CD14-positive monocyte (primary cell): ENCODE results near the gene NID1. TPM values are rescaled to one million over a fixed set of nuclear protein-coding genes. Genes with fewer than 3 reads are reported as not detected.

Experiments
- DNase-seq, 3 donors: peaks; one replicate each; pipeline ENCODE4 v3.0.0-alpha.2; 2011 to 2022
- H2AFZ ChIP-seq: 2 replicates; pipeline ENCODE4 v1.6.0; 2012; ENCODE audit warnings: mild to moderate bottlenecking, low read depth, low read length, inconsistent platforms; ENCODE audit not compliant: insufficient read depth, poor library complexity, severe bottlenecking
- H3K27ac ChIP-seq, 2 donors: 1 replicate in 1 of 2; 2 replicates in 1 of 2; pipeline ENCODE4 v1.5.1; 2012 to 2013; ENCODE audit warnings: low read length in 2 of 2, control low read depth in 1 of 2, inconsistent platforms in 1 of 2, low read depth in 1 of 2, mild to moderate bottlenecking in 1 of 2
- H3K27me3 ChIP-seq, 2 donors: one replicate each; pipeline versions ENCODE4 v1.6.0 to v1.6.1; 2011 to 2013; ENCODE audit warnings: low read length in 2 of 2; ENCODE audit not compliant: control insufficient read depth in 2 of 2, insufficient read depth in 2 of 2
- H3K36me3 ChIP-seq, 2 donors: replicated peaks in 1 of 2; 1 replicate in 1 of 2; 2 replicates in 1 of 2; pipeline versions ENCODE4 v1.5.1 to v1.6.1; 2012 to 2013; ENCODE audit warnings: low read length in 2 of 2, control low read depth in 1 of 2, inconsistent platforms in 1 of 2, mild to moderate bottlenecking in 1 of 2; ENCODE audit not compliant: insufficient read depth in 2 of 2, control insufficient read depth in 1 of 2
- H3K4me1 ChIP-seq, 2 donors: 1 replicate in 1 of 2; 2 replicates in 1 of 2; pipeline versions ENCODE4 v1.5.1 to v1.6.1; 2012 to 2013; ENCODE audit warnings: low read length in 2 of 2, control low read depth in 1 of 2, inconsistent platforms in 1 of 2, mild to moderate bottlenecking in 1 of 2, moderate library complexity in 1 of 2; ENCODE audit not compliant: insufficient read depth in 2 of 2, control insufficient read depth in 1 of 2
- H3K4me2 ChIP-seq: replicated peaks from 2 replicates; pipeline ENCODE3; 2012; ENCODE audit warnings: low read length, moderate library complexity, mild to moderate bottlenecking; ENCODE audit not compliant: poor library complexity, severe bottlenecking; ENCODE audit errors: extremely low read depth
- H3K4me3 ChIP-seq, 3 experiments: fragments of 200-600 bp in 1 of 3; sonication (generic) in 1 of 3; replicated peaks in 1 of 3; 1 replicate in 2 of 3; 2 replicates in 1 of 3; pipeline ENCODE4 v1.5.1; 2011 to 2013; ENCODE audit warnings: low read length in 3 of 3, mild to moderate bottlenecking in 3 of 3, control low read depth in 2 of 3, low read depth in 2 of 3, inconsistent platforms in 1 of 3, moderate library complexity in 1 of 3
- H3K79me2 ChIP-seq: 2 replicates; pipeline ENCODE4 v1.6.0; 2012; ENCODE audit warnings: mild to moderate bottlenecking, control low read depth, inconsistent platforms, low read length, moderate library complexity; ENCODE audit not compliant: insufficient read depth
- H3K9ac ChIP-seq: 2 replicates; pipeline ENCODE4 v1.6.0; 2017; ENCODE audit warnings: low read length, mild to moderate bottlenecking; ENCODE audit not compliant: insufficient read depth, poor library complexity, severe bottlenecking
- H3K9me3 ChIP-seq, 2 donors: replicated peaks in 1 of 2; 1 replicate in 1 of 2; 2 replicates in 1 of 2; pipeline versions ENCODE4 v1.5.1 to v1.6.1; 2012 to 2013; ENCODE audit warnings: low read length in 2 of 2, control low read depth in 1 of 2; ENCODE audit not compliant: control insufficient read depth in 1 of 2, insufficient read depth in 1 of 2
- H4K20me1 ChIP-seq: 2 replicates; pipeline ENCODE4 v1.6.0; 2012; ENCODE audit warnings: mild to moderate bottlenecking, low read length, control low read depth, moderate library complexity; ENCODE audit not compliant: insufficient read depth
- H3K27ac Mint-ChIP-seq, 7 donors: one replicate each; pipeline ENCODE4 v1.8.0; 2020; ENCODE audit warnings: mild to moderate bottlenecking in 7 of 7, mixed read lengths in 7 of 7, moderate library complexity in 6 of 7, inconsistent platforms in 2 of 7
- H3K27me3 Mint-ChIP-seq, 3 donors: one replicate each; pipeline ENCODE4 v1.8.0; 2021 to 2022; ENCODE audit warnings: low read depth in 3 of 3, mild to moderate bottlenecking in 3 of 3, mixed read lengths in 3 of 3, moderate library complexity in 3 of 3, inconsistent platforms in 1 of 3
- H3K36me3 Mint-ChIP-seq, 2 donors: one replicate each; pipeline ENCODE4 v1.8.0; 2020; ENCODE audit warnings: mixed read lengths in 2 of 2, inconsistent platforms in 1 of 2, mild to moderate bottlenecking in 1 of 2
- H3K4me1 Mint-ChIP-seq: one replicate; pipeline ENCODE4 v1.8.0; 2020; ENCODE audit warnings: mild to moderate bottlenecking, mixed read lengths
- H3K4me3 Mint-ChIP-seq, 2 donors: one replicate each; pipeline ENCODE4 v1.8.0; 2020; ENCODE audit warnings: mild to moderate bottlenecking in 2 of 2, mixed read lengths in 2 of 2, moderate library complexity in 1 of 2
- H3K9me3 Mint-ChIP-seq, 7 donors: one replicate each; pipeline ENCODE4 v1.8.0; 2020 to 2022; ENCODE audit warnings: mixed read lengths in 7 of 7, mild to moderate bottlenecking in 6 of 7, moderate library complexity in 6 of 7, inconsistent platforms in 2 of 7
- CTCF ChIP-seq: fragments of 200-600 bp; IDR thresholded peaks from one replicate; pipeline ENCODE4 v1.8.0; 2022; ENCODE audit warnings: antibody characterized with exemption, mild to moderate bottlenecking
- WGBS: methylation state at CpG from one replicate; pipeline ENCODE4 v1.1.5; 2013; ENCODE audit warnings: missing lambda C conversion rate; ENCODE audit not compliant: insufficient coverage; 5-methylcytosine and 5-hydroxymethylcytosine counted together
- intact Hi-C, 2 donors: fragments of 100-400 bp; cut with micrococcal nuclease; formaldehyde crosslinking; loops; one replicate each; pipeline versions ENCODE4 v1.15.0 to v1.15.1; 2023
- polyA plus RNA-seq, 3 donors: library from polyadenylated mRNA; depleted of rRNA in 1 of 3; unstranded in 2 of 3; stranded (reverse) in 1 of 3; fragments of 300-500 nt in 2 of 3; fragments of >200 nt in 1 of 3; fragmentation: Illumina TruSeq in 2 of 3; gene quantifications; 1 replicate in 2 of 3; 2 replicates in 1 of 3; pipeline ENCODE4 v1.2.3, GENCODE V29; 2012 to 2021

NID1 gene
- polyA plus RNA-seq, 3 donors = 6.8 to 19.7 (median 14.4) TPM

GRCh38 chr1:236057546-236057945 lies 7.3 kb downstream of the NID1 start:
- H3K27ac ChIP-seq = no peak overlapping the region
- Mint-ChIP-seq H3K27ac (peak overlapping the region in 1 of 7 donors; percentile 33), H3K36me3 (peaks cover 7 to 12% of the 10 kb centered on the region in 2 donors), H3K27me3 (peaks cover 7 to 16% (median 14%) of the 10 kb centered on the region in 3 donors), H3K9me3 (peaks cover 0 to 3% (median 0%) of the 10 kb centered on the region in 7 donors), H3K4me3 (no peak overlapping the region), H3K4me1 (peaks cover 14% of the 10 kb centered on the region)
- no CpG with 5 or more reads among the region's 5 CpGs for WGBS
- H3K4me1 ChIP-seq = peaks cover 7 to 11% of the 10 kb centered on the region in 2 donors
- H2AFZ ChIP-seq = no peak overlapping the region
- H4K20me1 ChIP-seq = no peaks in the 10 kb centered on the region
- H3K79me2 ChIP-seq = no peaks in the 10 kb centered on the region
- intact Hi-C loops = no loop called here
- no peak overlapping the region for H3K9ac ChIP-seq
- no peak overlapping the region for H3K4me2 ChIP-seq
- H3K9me3 ChIP-seq = no peaks in the 10 kb centered on the region
- no peak for DNase-seq
- no peak overlapping the region for H3K4me3 ChIP-seq
- H3K27me3 ChIP-seq = peaks cover 0 to 3% of the 10 kb centered on the region in 2 donors
- H3K36me3 ChIP-seq = no peaks in the 10 kb centered on the region
- TF ChIP-seq CTCF = no peak

GRCh38 chr1:236052232-236052993 lies 12.5 kb downstream of the NID1 start:
- no peak overlapping the region for H3K4me2 ChIP-seq
- H3K27me3 Mint-ChIP-seq = peaks cover 1 to 6% (median 2%) of the 10 kb centered on the region in 3 donors
- peak overlapping the region in 1 of 2 donors; percentile 61 for H3K4me3 Mint-ChIP-seq
- no peak overlapping the region for H3K9ac ChIP-seq
- H3K4me3 ChIP-seq = no peak overlapping the region
- H3K27me3 ChIP-seq = no peaks in the 10 kb centered on the region
- H4K20me1 ChIP-seq = no peaks in the 10 kb centered on the region
- intact Hi-C loops = no loop called here
- peaks cover 7 to 9% of the 10 kb centered on the region in 2 donors for H3K4me1 ChIP-seq
- H3K36me3 ChIP-seq = peaks cover 2 to 5% of the 10 kb centered on the region in 2 donors
- TF ChIP-seq CTCF = no peak
- WGBS = 19% methylated on average over 4 of the region's 12 CpGs
- no peak overlapping the region for H3K27ac Mint-ChIP-seq
- peaks cover 0 to 3% of the 10 kb centered on the region in 2 donors for H3K36me3 Mint-ChIP-seq
- H3K4me1 Mint-ChIP-seq = peaks cover 12% of the 10 kb centered on the region
- H3K27ac ChIP-seq = no peak overlapping the region
- peak in 2 of 3 donors; percentile 28 to 45 for DNase-seq
- H3K79me2 ChIP-seq = no peaks in the 10 kb centered on the region
- H3K9me3 Mint-ChIP-seq = peaks cover 0 to 3% (median 2%) of the 10 kb centered on the region in 7 donors
- H2AFZ ChIP-seq = no peak overlapping the region
- no peaks in the 10 kb centered on the region for H3K9me3 ChIP-seq
